ENCODE results near the gene ZNF207.
"Not testable (repeated sequence)": the region's sequence is repeated elsewhere in the genome, so short reads cannot be mapped to it uniquely, and the experiment has no call there.

The ZNF207 gene

DNA sequence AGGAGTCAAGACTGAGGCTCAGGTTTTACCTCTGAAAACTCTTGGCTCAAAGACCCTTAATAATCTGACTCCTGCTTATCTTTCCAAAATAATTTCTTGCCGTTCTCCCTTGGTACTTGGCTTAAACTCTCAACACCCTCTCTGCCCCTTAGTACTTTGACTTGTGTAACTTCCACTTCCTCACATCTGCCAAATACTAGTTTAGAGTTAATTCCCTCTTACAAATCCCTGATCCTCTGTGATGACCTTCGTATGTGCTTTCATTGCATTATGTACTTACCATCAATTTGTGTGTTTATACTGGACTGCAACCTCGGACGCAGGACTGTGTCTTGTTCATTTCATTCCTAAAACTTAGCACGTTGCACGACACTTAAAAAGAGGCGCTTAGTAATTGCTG, 35.2 kb downstream of the ZNF207 start:
- DNase-seq = no peak
- intact Hi-C loops (cut with DNase I) = no loop called here

DNA sequence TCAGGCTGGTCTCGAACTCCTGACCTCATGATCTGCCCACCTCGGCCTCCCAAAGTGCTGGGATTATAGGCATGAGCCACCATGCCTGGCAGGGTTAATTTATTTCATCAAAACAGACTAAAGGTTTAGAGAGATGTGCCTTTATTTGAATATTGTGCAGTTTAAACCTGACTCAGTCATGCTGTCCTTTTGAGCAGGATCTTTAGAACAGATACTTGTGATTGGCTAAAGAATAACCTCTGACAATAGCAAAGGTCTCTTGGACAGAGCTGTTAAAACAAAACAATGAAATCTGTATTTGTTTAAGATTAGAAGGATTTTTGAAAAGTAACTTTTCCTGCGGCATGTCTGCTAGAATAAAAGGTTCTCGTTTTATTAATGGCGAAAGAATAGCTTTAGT, 36.0 kb downstream of the ZNF207 start:
- intact Hi-C loops (cut with DNase I) = no loop called here
- DNase-seq = no peak

DNA sequence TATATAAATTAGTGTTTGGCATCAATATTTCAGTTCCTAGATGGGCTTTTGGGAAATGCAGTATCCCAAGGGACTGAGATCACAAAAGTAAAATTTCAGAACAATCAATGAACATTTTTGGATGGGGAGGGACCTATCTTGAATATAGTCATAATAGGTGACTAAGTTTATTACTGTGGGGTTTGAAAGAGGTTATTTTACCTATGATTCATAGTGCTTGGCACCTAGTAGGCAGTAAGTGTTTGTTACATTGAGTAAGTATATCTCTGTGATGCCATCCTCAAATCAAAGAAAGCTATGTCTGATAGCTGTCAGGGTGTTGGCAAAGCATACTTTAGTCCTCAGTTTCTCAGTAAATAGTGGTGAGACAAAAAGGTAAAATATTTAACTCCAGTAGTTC, 36.9 kb downstream of the ZNF207 start:
- no peak for DNase-seq
- intact Hi-C loops (cut with DNase I) = no loop called here

DNA sequence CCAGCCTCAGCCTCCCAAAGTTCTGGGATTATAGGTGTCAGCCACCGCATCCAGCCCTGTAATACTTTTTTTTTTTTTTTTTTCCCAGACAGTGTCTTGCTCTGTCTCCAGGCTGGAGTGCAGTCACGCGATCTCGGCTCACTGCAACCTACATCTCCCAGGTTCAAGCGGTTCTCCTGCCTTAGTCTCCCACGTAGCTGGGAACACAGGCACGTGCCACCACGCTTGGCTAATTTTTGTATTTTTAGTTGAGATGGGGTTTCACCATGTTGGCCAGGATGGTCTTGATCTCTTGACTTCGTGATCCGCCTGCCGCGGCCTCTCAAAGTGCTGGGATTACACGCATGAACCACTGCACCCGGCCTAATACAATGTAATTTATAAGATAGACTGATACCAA, 38.2 kb downstream of the ZNF207 start:
- DNase-seq; intact Hi-C loops (cut with DNase I): not testable (repeated sequence)

DNA sequence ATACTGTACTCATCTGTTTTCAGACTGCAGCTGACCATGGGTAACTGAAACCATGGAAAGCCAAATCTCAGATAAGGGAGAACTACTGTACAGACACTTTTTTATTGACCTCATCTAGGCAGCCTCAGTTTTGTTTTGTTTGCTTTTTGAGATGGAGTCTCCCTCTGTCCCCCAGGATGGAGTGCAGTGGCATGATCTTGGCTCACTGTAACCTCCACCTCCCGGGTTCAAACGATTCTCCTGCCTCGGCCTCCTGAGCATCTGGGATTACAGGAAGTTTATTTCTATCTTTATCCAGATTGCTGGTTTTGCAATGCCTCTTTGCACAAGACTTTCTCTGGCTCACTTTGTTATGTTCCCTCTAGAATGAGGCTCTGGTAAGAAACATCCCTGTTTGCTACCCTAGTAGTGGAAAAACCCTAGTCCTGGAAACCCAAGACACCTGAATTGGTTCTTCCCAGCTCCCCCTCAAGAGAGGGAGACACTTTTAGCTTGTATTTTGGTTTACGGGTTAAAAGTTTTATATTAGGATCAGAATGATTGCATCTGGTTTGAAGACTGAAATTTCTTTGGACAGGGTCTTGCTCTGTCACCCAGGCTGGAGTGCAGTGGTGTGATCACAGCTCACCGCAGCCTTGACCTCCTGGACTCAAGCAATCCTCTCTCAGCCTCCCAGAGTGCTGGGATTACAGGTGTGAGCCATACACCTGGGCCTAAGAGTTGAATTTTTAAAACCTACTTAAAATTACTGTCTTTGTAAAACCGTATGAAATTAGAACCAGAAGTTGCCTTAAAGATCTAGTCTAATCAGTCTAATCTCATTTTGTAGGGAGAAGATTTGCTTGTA, 38.9 kb downstream of the ZNF207 start:
- DNase-seq = no peak
- intact Hi-C loops (cut with DNase I) = no loop called here

DNA sequence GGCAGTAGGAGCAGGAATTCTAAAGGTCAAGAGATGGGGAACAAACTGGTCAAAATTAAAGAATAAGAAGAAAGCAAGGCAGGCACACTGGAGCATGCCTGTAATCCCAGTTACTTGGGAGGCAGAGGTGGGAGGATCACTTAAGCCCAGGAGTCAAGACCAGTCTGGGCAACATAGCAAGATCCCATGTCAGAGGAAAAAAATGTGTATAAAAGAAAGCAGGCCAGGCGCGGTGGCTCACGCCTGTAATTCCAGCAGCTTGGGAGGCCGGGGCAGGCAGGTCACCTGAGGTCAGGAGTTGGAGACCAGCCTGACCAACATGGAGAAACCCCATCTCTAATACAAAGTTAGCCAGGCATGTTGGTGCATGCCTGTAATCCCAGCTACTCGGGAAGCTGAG, 43.9 kb downstream of the ZNF207 start:
- DNase-seq = no peak
- intact Hi-C loops (cut with DNase I) = no loop called here

DNA sequence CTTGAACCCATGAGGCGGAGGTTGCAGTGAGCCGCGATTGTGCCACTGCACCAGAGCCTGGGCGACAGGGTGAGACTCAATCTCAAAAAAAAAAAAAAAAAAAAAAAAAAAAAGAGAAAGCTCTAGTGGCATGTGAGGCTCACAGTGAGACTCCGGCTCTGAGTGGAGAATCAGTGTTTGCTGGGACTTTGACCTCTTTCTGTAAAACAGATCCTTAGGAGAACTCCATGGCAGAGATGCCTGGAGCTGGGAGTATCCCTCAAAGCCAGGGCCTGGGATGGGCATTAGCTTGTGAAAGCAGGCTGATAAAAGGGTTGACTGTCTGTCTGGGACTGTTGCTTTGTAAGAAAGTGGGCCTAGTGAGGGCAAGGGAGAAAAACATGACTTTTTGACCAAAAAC, 46.4 kb downstream of the ZNF207 start:
- intact Hi-C loops (cut with DNase I) = no loop called here
- DNase-seq = no peak

DNA sequence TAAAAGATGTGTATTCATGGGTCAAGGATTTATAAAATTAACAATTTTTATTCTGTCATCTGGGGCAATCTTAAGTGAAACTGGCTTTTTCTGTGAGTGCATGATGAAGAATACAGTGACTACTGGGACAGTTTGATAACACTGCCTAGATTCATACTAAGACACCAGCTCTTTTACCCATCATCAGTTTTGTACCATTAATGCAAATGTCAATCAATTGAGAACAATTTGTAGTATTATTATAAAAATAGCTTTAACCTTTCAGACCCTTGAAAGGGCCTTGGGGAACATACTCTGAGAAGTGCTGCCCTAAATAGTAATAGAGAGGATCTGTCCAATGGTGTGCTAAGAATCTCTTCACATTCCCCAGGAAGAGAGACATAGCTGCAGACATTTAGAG, 49.0 kb downstream of the ZNF207 start:
- no peak for DNase-seq
- intact Hi-C loops (cut with DNase I) = no loop called here

DNA sequence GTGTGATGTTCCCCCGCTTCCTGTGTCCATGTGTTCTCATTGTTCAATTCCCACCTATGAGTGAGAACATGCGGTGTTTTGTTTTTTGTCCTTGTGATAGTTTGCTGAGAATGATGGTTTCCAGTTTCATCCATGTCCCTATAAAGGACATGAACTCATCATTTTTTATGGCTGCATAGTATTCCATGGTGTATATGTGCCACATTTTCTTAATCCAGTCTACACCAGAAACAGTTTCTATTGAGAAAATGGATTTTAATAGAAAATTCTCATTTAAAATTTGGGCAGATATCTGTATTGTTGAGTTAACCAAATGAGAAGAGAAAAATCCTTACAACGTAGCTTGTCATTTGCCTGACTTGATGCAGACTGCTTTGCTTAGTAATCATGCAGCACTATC, 60.1 kb downstream of the ZNF207 start:
- DNase-seq; intact Hi-C loops (cut with DNase I): not testable (repeated sequence)

DNA sequence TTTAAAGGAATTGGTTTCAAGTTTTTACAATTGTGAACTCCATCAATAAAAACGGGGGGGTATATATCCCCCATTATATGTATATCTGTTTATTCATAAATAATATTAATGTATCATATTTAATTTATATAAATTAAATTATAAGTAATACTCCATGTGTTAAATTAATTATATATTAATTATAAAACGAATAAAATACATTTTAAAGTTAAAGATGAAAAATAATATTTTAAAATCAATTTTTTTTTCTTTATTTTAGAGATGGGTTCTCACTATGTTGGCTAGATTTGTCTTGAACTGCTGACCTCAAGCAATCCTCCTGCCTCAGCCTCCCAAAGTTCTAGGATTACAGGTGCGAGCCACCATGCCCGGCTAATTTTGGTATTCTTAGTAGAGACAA, 76.9 kb downstream of the ZNF207 start:
- intact Hi-C loops (cut with DNase I) = no loop called here

DNA sequence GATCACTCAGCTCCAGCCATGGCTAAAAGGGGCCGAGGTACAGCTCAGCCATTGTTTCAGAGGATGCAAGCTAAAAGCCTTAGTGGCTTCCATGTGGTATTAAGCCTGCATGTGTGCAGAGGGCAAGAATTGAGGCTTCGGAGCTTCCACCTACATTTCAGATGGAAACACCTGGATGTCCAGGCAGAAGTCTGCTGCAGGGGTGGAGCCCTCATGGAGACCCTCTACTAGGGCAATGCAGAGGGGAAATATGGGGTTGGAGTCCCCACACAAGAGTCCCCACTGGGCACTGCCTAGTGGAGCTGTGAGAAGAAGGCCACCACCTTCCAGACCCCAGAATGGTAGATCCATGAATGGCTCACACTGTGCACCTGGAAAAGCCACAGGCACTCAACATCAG, 79.6 kb downstream of the ZNF207 start:
- intact Hi-C loops (cut with DNase I) = no loop called here
- no peak for DNase-seq

More for the DNA sequence above, 76.9 kb downstream of the ZNF207 start:
- no peak for DNase-seq
